ENCODE results near the gene DHX35. TPM values are rescaled to one million over a fixed set of nuclear protein-coding genes. Genes with fewer than 3 reads are reported as not detected.

DHX35 gene
- total and polyA plus RNA-seq, 2 of the 13 experiments (the other 11 are each of a cell fraction or from before 2014, with no cell fraction given): 25.8 to 28.7 TPM

DNA sequence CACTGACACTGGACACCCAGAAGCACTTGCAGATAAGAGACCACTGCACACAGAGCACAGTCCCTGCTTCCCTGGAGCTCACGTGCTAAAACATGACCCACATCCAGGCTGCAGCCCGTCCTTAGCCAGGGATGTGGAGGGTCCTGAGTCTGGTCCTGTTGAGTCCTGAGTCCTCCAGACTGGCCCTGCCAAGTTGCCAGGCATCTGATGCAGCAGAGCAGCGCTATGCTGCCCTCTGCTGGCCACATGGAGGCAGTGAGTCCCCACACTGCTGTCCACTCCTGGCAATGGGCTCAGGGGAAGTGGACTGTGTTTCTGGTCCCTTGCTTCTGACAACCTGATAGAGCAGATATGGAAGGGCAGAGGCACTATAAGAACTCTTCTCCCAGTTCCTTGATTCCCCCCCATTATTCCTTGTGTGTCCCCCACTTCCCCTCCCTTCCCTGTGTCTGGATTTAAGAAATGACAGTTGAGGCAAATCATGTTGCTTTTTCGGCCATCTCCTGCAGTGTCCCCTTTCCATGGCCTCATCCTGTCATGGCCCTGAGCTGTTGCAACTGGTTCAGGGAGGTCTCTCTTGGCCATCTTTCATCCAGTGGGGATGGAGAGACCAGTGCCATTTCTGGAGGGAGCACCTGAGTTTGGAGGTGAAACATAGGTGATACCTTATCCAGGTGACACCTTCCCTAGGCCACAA lies 86.0 kb downstream of the DHX35 start (continued):
- peak; percentile 79; the same call in 1 of the 2 replicates for TF ChIP-seq NFKB2 (CRISPR knock-in tag; IDR thresholded peaks at IDR 0.05; ENCODE audit: borderline replicate concordance)
- peak; percentile 49; the same call in 1 of the 2 replicates for TF ChIP-seq ETV5 (CRISPR knock-in tag; IDR thresholded peaks at IDR 0.05; ENCODE audit: borderline replicate concordance)
- TF ChIP-seq, protein P1, sequence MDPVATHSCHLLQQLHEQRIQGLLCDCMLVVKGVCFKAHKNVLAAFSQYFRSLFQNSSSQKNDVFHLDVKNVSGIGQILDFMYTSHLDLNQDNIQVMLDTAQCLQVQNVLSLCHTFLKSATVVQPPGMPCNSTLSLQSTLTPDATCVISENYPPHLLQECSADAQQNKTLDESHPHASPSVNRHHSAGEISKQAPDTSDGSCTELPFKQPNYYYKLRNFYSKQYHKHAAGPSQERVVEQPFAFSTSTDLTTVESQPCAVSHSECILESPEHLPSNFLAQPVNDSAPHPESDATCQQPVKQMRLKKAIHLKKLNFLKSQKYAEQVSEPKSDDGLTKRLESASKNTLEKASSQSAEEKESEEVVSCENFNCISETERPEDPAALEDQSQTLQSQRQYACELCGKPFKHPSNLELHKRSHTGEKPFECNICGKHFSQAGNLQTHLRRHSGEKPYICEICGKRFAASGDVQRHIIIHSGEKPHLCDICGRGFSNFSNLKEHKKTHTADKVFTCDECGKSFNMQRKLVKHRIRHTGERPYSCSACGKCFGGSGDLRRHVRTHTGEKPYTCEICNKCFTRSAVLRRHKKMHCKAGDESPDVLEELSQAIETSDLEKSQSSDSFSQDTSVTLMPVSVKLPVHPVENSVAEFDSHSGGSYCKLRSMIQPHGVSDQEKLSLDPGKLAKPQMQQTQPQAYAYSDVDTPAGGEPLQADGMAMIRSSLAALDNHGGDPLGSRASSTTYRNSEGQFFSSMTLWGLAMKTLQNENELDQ (CRISPR knock-in tag; IDR thresholded peaks at IDR 0.05; ENCODE audit: borderline replicate concordance): 0 out of 2 replicates have a peak, but pooled peaks have one; percentile 22
- TF ChIP-seq KDM4B (CRISPR knock-in tag; IDR thresholded peaks at IDR 0.05): peak; percentile 75; the same call in 1 of the 2 replicates
- TF ChIP-seq, protein P2, sequence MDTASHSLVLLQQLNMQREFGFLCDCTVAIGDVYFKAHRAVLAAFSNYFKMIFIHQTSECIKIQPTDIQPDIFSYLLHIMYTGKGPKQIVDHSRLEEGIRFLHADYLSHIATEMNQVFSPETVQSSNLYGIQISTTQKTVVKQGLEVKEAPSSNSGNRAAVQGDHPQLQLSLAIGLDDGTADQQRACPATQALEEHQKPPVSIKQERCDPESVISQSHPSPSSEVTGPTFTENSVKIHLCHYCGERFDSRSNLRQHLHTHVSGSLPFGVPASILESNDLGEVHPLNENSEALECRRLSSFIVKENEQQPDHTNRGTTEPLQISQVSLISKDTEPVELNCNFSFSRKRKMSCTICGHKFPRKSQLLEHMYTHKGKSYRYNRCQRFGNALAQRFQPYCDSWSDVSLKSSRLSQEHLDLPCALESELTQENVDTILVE (CRISPR knock-in tag; IDR thresholded peaks at IDR 0.05): peak; percentile 55; the same call in 1 of the 2 replicates
- peak; percentile 23 for TF ChIP-seq SKI (IDR thresholded peaks at IDR 0.05; ENCODE audit: partially characterized antibody)
- TF ChIP-seq ZMYM4 (CRISPR knock-in tag; IDR thresholded peaks at IDR 0.05): peak; percentile 65; the same call in 1 of the 2 replicates
- no peak for TF ChIP-seq HHEX (CRISPR knock-in tag; IDR thresholded peaks at IDR 0.05)
- peak; percentile 94; the same call in 1 of the 2 replicates for TF ChIP-seq AHR (CRISPR knock-in tag; IDR thresholded peaks at IDR 0.05)
- TF ChIP-seq NONO (IDR thresholded peaks at IDR 0.05): no peak
- TF ChIP-seq NONO (CRISPR knock-in tag; conservative IDR thresholded peaks at IDR 0.05): peak; percentile 79; the same call in 1 of the 2 replicates
- TF ChIP-seq IKZF4 (CRISPR knock-in tag; IDR thresholded peaks at IDR 0.05; ENCODE audit: borderline replicate concordance, low read depth, not compliant biosample characterization): peak; percentile 45
- TF ChIP-seq, protein P3, sequence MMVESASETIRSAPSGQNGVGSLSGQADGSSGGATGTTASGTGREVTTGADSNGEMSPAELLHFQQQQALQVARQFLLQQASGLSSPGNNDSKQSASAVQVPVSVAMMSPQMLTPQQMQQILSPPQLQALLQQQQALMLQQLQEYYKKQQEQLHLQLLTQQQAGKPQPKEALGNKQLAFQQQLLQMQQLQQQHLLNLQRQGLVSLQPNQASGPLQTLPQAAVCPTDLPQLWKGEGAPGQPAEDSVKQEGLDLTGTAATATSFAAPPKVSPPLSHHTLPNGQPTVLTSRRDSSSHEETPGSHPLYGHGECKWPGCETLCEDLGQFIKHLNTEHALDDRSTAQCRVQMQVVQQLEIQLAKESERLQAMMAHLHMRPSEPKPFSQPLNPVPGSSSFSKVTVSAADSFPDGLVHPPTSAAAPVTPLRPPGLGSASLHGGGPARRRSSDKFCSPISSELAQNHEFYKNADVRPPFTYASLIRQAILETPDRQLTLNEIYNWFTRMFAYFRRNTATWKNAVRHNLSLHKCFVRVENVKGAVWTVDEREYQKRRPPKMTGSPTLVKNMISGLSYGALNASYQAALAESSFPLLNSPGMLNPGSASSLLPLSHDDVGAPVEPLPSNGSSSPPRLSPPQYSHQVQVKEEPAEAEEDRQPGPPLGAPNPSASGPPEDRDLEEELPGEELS (CRISPR knock-in tag; IDR thresholded peaks at IDR 0.05): no peak
- TF ChIP-seq, protein P4, sequence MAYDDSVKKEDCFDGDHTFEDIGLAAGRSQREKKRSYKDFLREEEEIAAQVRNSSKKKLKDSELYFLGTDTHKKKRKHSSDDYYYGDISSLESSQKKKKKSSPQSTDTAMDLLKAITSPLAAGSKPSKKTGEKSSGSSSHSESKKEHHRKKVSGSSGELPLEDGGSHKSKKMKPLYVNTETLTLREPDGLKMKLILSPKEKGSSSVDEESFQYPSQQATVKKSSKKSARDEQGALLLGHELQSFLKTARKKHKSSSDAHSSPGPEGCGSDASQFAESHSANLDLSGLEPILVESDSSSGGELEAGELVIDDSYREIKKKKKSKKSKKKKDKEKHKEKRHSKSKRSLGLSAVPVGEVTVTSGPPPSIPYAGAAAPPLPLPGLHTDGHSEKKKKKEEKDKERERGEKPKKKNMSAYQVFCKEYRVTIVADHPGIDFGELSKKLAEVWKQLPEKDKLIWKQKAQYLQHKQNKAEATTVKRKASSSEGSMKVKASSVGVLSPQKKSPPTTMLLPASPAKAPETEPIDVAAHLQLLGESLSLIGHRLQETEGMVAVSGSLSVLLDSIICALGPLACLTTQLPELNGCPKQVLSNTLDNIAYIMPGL (CRISPR knock-in tag; IDR thresholded peaks at IDR 0.05; ENCODE audit: borderline replicate concordance in 1 of 2, low read depth in 1 of 2): peak; percentile 88 to 91
- no peak for TF ChIP-seq GZF1 (CRISPR knock-in tag; IDR thresholded peaks at IDR 0.05)
- TF ChIP-seq ZNF572 (CRISPR knock-in tag; IDR thresholded peaks at IDR 0.05): peak; percentile 70; the same call in 1 of the 2 replicates
- no peak for TF ChIP-seq ZNF543 (CRISPR knock-in tag; IDR thresholded peaks at IDR 0.05)
- no peak for TF ChIP-seq SNAPC2 (CRISPR knock-in tag; IDR thresholded peaks at IDR 0.05)
- TF ChIP-seq CHD2 (IDR thresholded peaks at IDR 0.05; ENCODE audit: low read depth, low read length): peak; percentile 58; the same call in 1 of the 2 replicates
- TF ChIP-seq, protein P5, sequence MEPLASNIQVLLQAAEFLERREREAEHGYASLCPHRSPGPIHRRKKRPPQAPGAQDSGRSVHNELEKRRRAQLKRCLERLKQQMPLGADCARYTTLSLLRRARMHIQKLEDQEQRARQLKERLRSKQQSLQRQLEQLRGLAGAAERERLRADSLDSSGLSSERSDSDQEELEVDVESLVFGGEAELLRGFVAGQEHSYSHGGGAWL (CRISPR knock-in tag; IDR thresholded peaks at IDR 0.05): peak; percentile 52; the same call in 1 of the 2 replicates

Data from HepG2 (cell line).